ENCODE data around the gene MINDY4.

MINDY4 gene

DNA sequence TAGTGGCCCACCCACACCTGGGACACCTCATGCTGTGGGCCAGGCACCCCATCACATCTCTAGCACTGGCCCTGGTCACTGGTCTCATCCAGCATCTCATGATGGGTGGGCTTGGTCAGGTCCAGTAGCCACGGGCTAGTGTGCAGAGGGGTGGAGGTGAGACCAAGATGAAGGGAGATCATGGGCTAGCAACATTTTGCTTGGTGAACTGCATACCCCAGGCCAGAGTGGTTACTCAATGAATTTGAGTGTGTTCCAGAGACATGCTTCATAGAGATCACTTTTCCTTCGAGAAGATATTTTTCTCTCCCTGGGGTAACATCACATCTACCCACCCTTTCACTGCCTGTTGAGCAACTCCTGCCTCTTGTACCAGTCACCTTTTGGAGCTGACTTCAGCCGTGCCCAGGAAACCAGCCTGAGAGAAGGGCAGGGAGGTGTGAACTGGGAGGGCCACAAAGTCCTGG lies 44.2 kb downstream of the MINDY4 start:
- TF ChIP-seq EZH2phosphoT487 (IDR thresholded peaks at IDR 0.05; ENCODE audit: borderline replicate concordance, low read length) = no peak
- TF ChIP-seq, protein P1, sequence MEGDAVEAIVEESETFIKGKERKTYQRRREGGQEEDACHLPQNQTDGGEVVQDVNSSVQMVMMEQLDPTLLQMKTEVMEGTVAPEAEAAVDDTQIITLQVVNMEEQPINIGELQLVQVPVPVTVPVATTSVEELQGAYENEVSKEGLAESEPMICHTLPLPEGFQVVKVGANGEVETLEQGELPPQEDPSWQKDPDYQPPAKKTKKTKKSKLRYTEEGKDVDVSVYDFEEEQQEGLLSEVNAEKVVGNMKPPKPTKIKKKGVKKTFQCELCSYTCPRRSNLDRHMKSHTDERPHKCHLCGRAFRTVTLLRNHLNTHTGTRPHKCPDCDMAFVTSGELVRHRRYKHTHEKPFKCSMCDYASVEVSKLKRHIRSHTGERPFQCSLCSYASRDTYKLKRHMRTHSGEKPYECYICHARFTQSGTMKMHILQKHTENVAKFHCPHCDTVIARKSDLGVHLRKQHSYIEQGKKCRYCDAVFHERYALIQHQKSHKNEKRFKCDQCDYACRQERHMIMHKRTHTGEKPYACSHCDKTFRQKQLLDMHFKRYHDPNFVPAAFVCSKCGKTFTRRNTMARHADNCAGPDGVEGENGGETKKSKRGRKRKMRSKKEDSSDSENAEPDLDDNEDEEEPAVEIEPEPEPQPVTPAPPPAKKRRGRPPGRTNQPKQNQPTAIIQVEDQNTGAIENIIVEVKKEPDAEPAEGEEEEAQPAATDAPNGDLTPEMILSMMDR (IDR thresholded peaks at IDR 0.05; ENCODE audit: low read depth, low read length, poor library complexity, severe bottlenecking) = no peak
- H3K27me3 ChIP-seq (ENCODE audit: control insufficient read depth, low read length) = no peaks in the 10 kb centered on the region
- no peaks in the 10 kb centered on the region for H3K79me2 ChIP-seq (ENCODE audit: control insufficient read depth, low read length)
- no peak overlapping the region for H3K27ac ChIP-seq (ENCODE audit: low read depth, low read length)
- H3K4me2 ChIP-seq (ENCODE audit: low read length) = no peak overlapping the region
- H3K4me3 ChIP-seq (ENCODE audit: low read length) = no peak overlapping the region
- no peaks in the 10 kb centered on the region for H3K4me1 ChIP-seq (ENCODE audit: control insufficient read depth, low read length)
- H3K9me3 ChIP-seq (ENCODE audit: control insufficient read depth, insufficient read depth, low read length) = no peaks in the 10 kb centered on the region
- H3K9me2 ChIP-seq (replicated peaks; ENCODE audit: control insufficient read depth, low read length) = no peaks in the 10 kb centered on the region
- H3F3A ChIP-seq (ENCODE audit: control insufficient read depth, insufficient read depth) = no peaks in the 10 kb centered on the region
- no peaks in the 10 kb centered on the region for H3K36me3 ChIP-seq (ENCODE audit: control insufficient read depth, low read length)
- H4K20me1 ChIP-seq (ENCODE audit: control insufficient read depth, insufficient read depth, low read depth, low read length) = no peaks in the 10 kb centered on the region

DNA sequence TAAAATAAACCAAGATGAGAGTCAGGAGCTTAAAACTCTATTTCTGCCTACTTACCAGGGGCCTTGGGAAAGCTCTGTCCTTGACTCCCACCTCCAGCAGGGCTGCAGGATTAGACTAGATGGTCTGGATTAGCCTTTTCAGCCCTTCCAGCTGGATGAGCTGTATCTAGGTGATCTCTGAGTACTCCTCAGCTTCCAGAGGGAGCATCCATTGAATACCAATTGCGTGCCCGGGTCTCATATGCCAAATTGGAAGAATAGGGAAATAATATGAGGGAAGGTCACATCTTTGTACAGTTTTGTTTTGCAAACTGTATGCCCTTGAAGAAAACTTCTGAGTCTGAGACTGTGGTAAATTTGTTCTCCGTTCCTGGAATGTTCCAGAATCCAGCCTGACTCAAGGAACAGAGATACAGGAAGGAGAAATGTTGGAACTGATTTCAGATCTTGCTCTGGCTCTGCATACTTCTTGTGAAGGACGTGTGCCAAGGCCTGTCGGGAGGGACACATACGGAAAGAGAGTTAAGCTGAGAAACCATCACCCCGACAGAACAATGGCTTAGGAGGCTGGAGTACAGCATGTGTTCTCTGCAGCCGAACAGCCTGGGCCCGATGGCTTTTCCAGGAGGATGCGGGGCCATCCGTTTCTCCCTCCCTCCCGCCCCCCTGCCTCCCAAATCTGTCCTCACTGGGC lies 44.9 kb downstream of the MINDY4 start:
- H3K4me2 ChIP-seq (ENCODE audit: low read length) = no peak overlapping the region
- TF ChIP-seq EZH2phosphoT487 (IDR thresholded peaks at IDR 0.05; ENCODE audit: borderline replicate concordance, low read length) = no peak
- TF ChIP-seq, protein P1 (IDR thresholded peaks at IDR 0.05; ENCODE audit: low read depth, low read length, poor library complexity, severe bottlenecking) = no peak

DNA sequence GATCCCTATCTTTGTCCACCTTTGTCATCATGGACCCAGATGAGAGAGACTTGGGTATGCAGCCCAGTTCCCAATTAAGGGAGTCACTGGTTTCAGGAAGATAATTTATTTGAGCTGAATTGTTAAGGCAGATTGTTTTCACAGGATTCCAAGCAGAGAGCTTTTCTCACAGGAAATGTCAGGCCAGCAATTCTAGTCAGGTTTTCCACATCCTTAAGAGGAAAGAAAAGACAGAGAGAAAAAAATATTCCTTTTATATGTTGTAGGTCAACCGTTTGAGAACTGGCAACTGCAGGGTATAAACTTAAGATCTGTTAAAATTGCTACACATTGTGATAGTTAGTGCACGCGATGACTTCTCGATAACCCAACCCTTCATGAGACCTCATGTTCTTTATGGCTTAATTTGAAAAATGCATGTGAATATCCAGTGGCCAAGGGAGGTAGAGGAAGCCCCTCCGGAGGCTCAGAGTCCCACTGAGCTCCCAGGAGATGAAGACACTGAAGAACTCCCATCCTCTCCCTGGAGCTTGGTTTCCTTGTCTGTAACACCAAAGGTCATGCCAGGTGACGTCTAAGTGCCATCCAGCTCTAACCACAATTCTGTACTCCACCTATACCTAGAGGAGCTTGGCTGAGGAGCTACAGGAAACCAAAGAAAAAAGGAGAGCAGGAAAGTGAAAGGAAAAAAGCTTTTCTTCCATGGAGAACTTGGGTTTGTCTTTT lies 45.6 kb downstream of the MINDY4 start:
- TF ChIP-seq, protein P1 (IDR thresholded peaks at IDR 0.05; ENCODE audit: low read depth, low read length, poor library complexity, severe bottlenecking) = no peak
- TF ChIP-seq EZH2phosphoT487 (IDR thresholded peaks at IDR 0.05; ENCODE audit: borderline replicate concordance, low read length) = no peak
- Histone ChIP-seq H3K4me2 (ENCODE audit: low read length) (no peak overlapping the region), H3F3A (ENCODE audit: control insufficient read depth, insufficient read depth) (no peaks in the 10 kb centered on the region), H3K27ac (ENCODE audit: low read depth, low read length) (no peak overlapping the region), H3K9me3 (ENCODE audit: control insufficient read depth, insufficient read depth, low read length) (no peaks in the 10 kb centered on the region), H3K4me1 (ENCODE audit: control insufficient read depth, low read length) (no peaks in the 10 kb centered on the region), H3K4me3 (ENCODE audit: low read length) (no peak overlapping the region), H3K36me3 (ENCODE audit: control insufficient read depth, low read length) (no peaks in the 10 kb centered on the region), H3K27me3 (ENCODE audit: control insufficient read depth, low read length) (no peaks in the 10 kb centered on the region), H3K79me2 (ENCODE audit: control insufficient read depth, low read length) (no peaks in the 10 kb centered on the region), H3K9me2 (replicated peaks; ENCODE audit: control insufficient read depth, low read length) (no peaks in the 10 kb centered on the region), H4K20me1 (ENCODE audit: control insufficient read depth, insufficient read depth, low read depth, low read length) (no peaks in the 10 kb centered on the region)

More for the DNA sequence above, 44.9 kb downstream of the MINDY4 start:
- H3K9me3 ChIP-seq (ENCODE audit: control insufficient read depth, insufficient read depth, low read length) = no peaks in the 10 kb centered on the region
- H3K36me3 ChIP-seq (ENCODE audit: control insufficient read depth, low read length) = no peaks in the 10 kb centered on the region
- no peaks in the 10 kb centered on the region for H3K9me2 ChIP-seq (replicated peaks; ENCODE audit: control insufficient read depth, low read length)
- no peaks in the 10 kb centered on the region for H3F3A ChIP-seq (ENCODE audit: control insufficient read depth, insufficient read depth)
- H3K79me2 ChIP-seq (ENCODE audit: control insufficient read depth, low read length) = no peaks in the 10 kb centered on the region
- H3K4me3 ChIP-seq (ENCODE audit: low read length) = no peak overlapping the region
- no peaks in the 10 kb centered on the region for H3K4me1 ChIP-seq (ENCODE audit: control insufficient read depth, low read length)
- no peak overlapping the region for H3K27ac ChIP-seq (ENCODE audit: low read depth, low read length)
- H4K20me1 ChIP-seq (ENCODE audit: control insufficient read depth, insufficient read depth, low read depth, low read length) = no peaks in the 10 kb centered on the region
- no peaks in the 10 kb centered on the region for H3K27me3 ChIP-seq (ENCODE audit: control insufficient read depth, low read length)
